HepG2 (cell line): ENCODE data around the gene NBPF3. TPM values are rescaled to one million over a fixed set of nuclear protein-coding genes. Genes with fewer than 3 reads are reported as not detected.
A peak's percentile ranks its signal among the peaks of the same experiment; 100 is the strongest.

Experiments used
- ATAC-seq: fragments of 200-7000 bp; cut with Tn5 transposase; 3 replicates; pipeline ENCODE4 v1.9.1; 2020; ENCODE audit warnings: mild to moderate bottlenecking, moderate library complexity
- BruUV-seq: library from RNA; stranded (reverse); fragments of 400-500 nt; replicated peaks from 2 replicates; lab custom pipeline; 2021; lab: Mats Ljungman, UMichigan
- CTCF ChIA-PET: fragments of 300-600 bp; formaldehyde crosslinking; extraction: SDS; loops from one replicate; lab custom pipeline; 2021; ENCODE audit warnings: low total read pairs, inconsistent platforms, low intra/inter-chr PET ratio; lab: Yijun Ruan, JAX
- POLR2A ChIA-PET: fragments of 350-600 bp; sonication (Branson Sonifier 250); formaldehyde crosslinking; loops from one replicate; lab custom pipeline; 2020; ENCODE audit warnings: antibody characterized with exemption, inconsistent platforms; lab: Yijun Ruan, JAX
- DNase-seq: peaks from one replicate; pipeline ENCODE4 v3.0.0-alpha.2; 2015; ENCODE audit warnings: low spot score
- FAIRE-seq: peaks from 3 replicates; lab custom pipeline; 2011; peaks lifted over from hg19 to GRCh38; lab: Jason Lieb, UNC
- H2AFZ ChIP-seq: one replicate; pipeline ENCODE4 v1.6.1; 2011; ENCODE audit warnings: low read length, inconsistent platforms
- H3K27ac ChIP-seq: fragments of 300-600 bp; 3 replicates; pipeline ENCODE4 v1.8.0; 2011; ENCODE audit warnings: mixed run types, mild to moderate bottlenecking, mixed read lengths, low read length, inconsistent platforms; ENCODE audit not compliant: insufficient read depth; ENCODE audit errors: extremely low read length
- H3K27me3 ChIP-seq, 2 experiments: fragments of 200-600 bp in 1 of 2; 2 replicates in 1 of 2; 3 replicates in 1 of 2; pipeline versions ENCODE4 v1.6.0 to v1.8.0; 2011; ENCODE audit warnings: low read length in 2 of 2, mild to moderate bottlenecking in 2 of 2, moderate library complexity in 2 of 2, inconsistent platforms in 1 of 2; ENCODE audit not compliant: insufficient read depth in 2 of 2, control insufficient read depth in 1 of 2
- H3K36me3 ChIP-seq, 2 experiments: fragments of 200-600 bp in 1 of 2; replicated peaks in 1 of 2; 2 replicates in 1 of 2; 3 replicates in 1 of 2; pipeline versions ENCODE4 v1.5.1 to v1.8.0; 2011; ENCODE audit warnings: low read length in 2 of 2, inconsistent platforms in 1 of 2; ENCODE audit not compliant: insufficient read depth in 2 of 2, control insufficient read depth in 1 of 2
- H3K4me1 ChIP-seq: 2 replicates; pipeline ENCODE4 v1.5.1; 2012; ENCODE audit warnings: low read length, inconsistent platforms; ENCODE audit not compliant: insufficient read depth
- H3K4me2 ChIP-seq: 2 replicates; pipeline ENCODE4 v1.6.0; 2011; ENCODE audit warnings: low read depth, low read length, inconsistent platforms
- H3K4me3 ChIP-seq, 3 experiments: fragments of 200-600 bp in 1 of 3; sonication (generic), shearing (Covaris generic) in 1 of 3; replicated peaks in 1 of 3; 2 replicates each; pipeline ENCODE4 v1.5.1; 2011 to 2016; ENCODE audit warnings: low read length in 3 of 3, inconsistent platforms in 2 of 3, low read depth in 2 of 3, mild to moderate bottlenecking in 2 of 3, control low read depth in 1 of 3, mixed read lengths in 1 of 3; ENCODE audit not compliant: insufficient read depth in 1 of 3
- H3K79me2 ChIP-seq: one replicate; pipeline ENCODE4 v1.6.1; 2011; ENCODE audit warnings: low read length, inconsistent platforms; ENCODE audit not compliant: insufficient read depth
- H3K9ac ChIP-seq: 2 replicates; pipeline ENCODE4 v1.6.0; 2011; ENCODE audit warnings: mild to moderate bottlenecking, low read depth, low read length, inconsistent platforms; ENCODE audit not compliant: insufficient read depth
- H3K9me3 ChIP-seq: 2 replicates; pipeline ENCODE4 v1.5.1; 2012; ENCODE audit warnings: mild to moderate bottlenecking, low read length
- H4K20me1 ChIP-seq: 2 replicates; pipeline ENCODE4 v1.6.0; 2011; ENCODE audit warnings: inconsistent platforms, mild to moderate bottlenecking, low read length, moderate library complexity; ENCODE audit not compliant: insufficient read depth
- HNRNPLL ChIP-seq: fragments of 200-400 bp; formaldehyde crosslinking; IDR thresholded peaks from 2 replicates; pipeline ENCODE4 v1.6.1; 2017; ENCODE audit warnings: mild to moderate bottlenecking, low read depth, low read length; ENCODE audit not compliant: poor library complexity, severe bottlenecking
- KMT2A ChIP-seq: sonication (generic); formaldehyde crosslinking; IDR thresholded peaks from 2 replicates; pipeline ENCODE4 v1.4.0; 2020; ENCODE audit warnings: missing genetic modification reagents
- SAP130 ChIP-seq: IDR thresholded peaks from 2 replicates; pipeline ENCODE4 v1.6.1; 2016; ENCODE audit warnings: low read depth
- ZBTB25 ChIP-seq: IDR thresholded peaks from 2 replicates; pipeline ENCODE4 v1.6.1; 2018; ENCODE audit warnings: missing genetic modification reagents
- ZFX ChIP-seq: sonication (generic); formaldehyde crosslinking; IDR thresholded peaks from 2 replicates; pipeline ENCODE4 v1.4.0; 2020; ENCODE audit warnings: mild to moderate bottlenecking, low read depth, missing genetic modification reagents, moderate library complexity
- ZNF205 ChIP-seq: IDR thresholded peaks from 2 replicates; pipeline ENCODE4 v1.6.1; 2018; ENCODE audit warnings: missing biosample characterization, missing genetic modification reagents
- ZNF3 ChIP-seq: IDR thresholded peaks from 2 replicates; pipeline ENCODE4 v1.7.0; 2017; ENCODE audit warnings: inconsistent platforms
- ZNF784 ChIP-seq: sonication (generic); formaldehyde crosslinking; IDR thresholded peaks from 2 replicates; pipeline ENCODE4 v1.5.1; 2020; ENCODE audit warnings: missing genetic modification reagents, mild to moderate bottlenecking, borderline replicate concordance
- ZNF878 ChIP-seq: sonication (generic); formaldehyde crosslinking; IDR thresholded peaks from 2 replicates; pipeline ENCODE4 v1.8.1; 2023; ENCODE audit warnings: mild to moderate bottlenecking, missing genetic modification reagents, moderate library complexity
- whole genome bisulfite sequencing: methylation state at CpG from one replicate; pipeline ENCODE4 v1.1.6; 2017; ENCODE audit warnings: low lambda C conversion rate; 5-methylcytosine and 5-hydroxymethylcytosine counted together
- in situ Hi-C: cut with HindIII; loops from 2 replicates; pipeline ENCODE4 v1.10.0; 2017; ENCODE audit warnings: low pct_unique_long_range_greater_than_20kb; ENCODE audit not compliant: extremely low pct_ligation_motif_present
- intact Hi-C: fragments of 100-400 bp; cut with micrococcal nuclease; formaldehyde crosslinking; loops from one replicate; pipeline ENCODE4 v1.10.0; 2022; ENCODE audit not compliant: unreplicated experiment
- polyA plus RNA-seq, 8 experiments: library from polyadenylated mRNA; depleted of rRNA in 3 of 8; stranded (reverse) in 7 of 8; unstranded in 1 of 8; fragments of >200 nt; fragmentation: Illumina TruSeq in 4 of 8; extraction: Trizol in 4 of 8; gene quantifications; 2 replicates each; pipeline versions ENCODE4 v1.2.1 to v1.2.3, GENCODE V29; 2011 to 2016; ENCODE audit warnings: low read depth in 4 of 8, missing spikeins in 1 of 8, mixed read lengths in 1 of 8; ENCODE audit not compliant: insufficient read depth in 1 of 8
- total RNA-seq, 5 experiments: library from RNA; depleted of rRNA; stranded (reverse); fragments of >200 nt; fragmentation: Illumina TruSeq; extraction: Trizol; gene quantifications; 2 replicates each; pipeline ENCODE4 v1.2.3, GENCODE V29; 2016; ENCODE audit warnings: low read depth in 1 of 5
- TF ChIP-seq, protein P1 (sequence below): sonication (generic); formaldehyde crosslinking; IDR thresholded peaks from 2 replicates; pipeline ENCODE4 v1.5.0; 2020; ENCODE audit warnings: mild to moderate bottlenecking, missing genetic modification reagents, borderline replicate concordance
- TF ChIP-seq, protein P2 (sequence below): sonication (generic); formaldehyde crosslinking; IDR thresholded peaks from 2 replicates; pipeline ENCODE4 v1.5.1; 2020; ENCODE audit warnings: mild to moderate bottlenecking, missing genetic modification reagents, moderate library complexity

Gene NBPF3
- total and polyA plus RNA-seq, 2 of the 13 experiments (the other 11 are each of a cell fraction or from before 2014, with no cell fraction given): 3.5 to 4.9 TPM

DNA sequence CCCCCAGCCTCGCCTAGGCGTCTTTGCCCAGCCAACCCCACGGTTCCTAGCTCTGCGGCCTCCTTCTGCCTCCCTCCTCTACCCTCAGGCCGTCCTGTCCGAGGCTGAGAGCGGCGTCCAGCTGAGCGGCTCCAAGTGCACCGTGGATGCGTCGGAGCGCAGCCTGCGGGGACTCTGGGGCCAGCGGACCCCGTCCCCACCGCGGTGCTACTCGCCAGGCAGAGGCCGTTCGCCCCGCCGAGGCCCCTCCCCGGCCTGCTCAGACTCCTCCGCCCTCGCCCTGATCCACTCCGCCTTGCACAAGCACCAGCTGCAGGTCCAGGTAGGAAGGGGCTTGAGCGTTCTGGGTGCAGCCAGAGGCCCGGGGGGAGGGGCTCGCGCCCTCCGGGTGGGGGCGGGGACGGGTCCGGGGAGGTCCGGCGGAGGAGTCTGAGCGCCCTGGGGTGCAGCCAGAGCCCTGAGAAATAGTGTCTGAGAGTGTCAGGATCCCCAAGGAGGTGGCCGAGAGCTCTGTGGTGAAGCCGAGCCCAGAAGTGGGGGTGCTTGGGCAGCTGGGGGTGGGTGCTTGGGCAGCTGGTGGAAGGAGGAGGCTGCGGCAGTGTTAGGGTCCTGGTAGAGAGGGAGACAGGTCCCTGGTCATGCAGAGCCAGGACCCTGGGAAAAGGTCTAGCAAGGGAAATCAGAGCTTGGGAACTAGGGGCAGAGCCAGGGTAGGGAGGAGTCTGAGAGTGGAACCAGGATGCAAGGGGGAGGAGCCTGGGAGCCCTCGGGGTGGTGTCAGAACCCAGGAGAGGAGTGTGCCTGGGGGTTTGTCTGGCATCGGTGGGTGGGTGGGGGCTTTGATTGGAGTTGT, 3.2 kb upstream of the NBPF3 start (continued):
- TF ChIP-seq, protein P1, sequence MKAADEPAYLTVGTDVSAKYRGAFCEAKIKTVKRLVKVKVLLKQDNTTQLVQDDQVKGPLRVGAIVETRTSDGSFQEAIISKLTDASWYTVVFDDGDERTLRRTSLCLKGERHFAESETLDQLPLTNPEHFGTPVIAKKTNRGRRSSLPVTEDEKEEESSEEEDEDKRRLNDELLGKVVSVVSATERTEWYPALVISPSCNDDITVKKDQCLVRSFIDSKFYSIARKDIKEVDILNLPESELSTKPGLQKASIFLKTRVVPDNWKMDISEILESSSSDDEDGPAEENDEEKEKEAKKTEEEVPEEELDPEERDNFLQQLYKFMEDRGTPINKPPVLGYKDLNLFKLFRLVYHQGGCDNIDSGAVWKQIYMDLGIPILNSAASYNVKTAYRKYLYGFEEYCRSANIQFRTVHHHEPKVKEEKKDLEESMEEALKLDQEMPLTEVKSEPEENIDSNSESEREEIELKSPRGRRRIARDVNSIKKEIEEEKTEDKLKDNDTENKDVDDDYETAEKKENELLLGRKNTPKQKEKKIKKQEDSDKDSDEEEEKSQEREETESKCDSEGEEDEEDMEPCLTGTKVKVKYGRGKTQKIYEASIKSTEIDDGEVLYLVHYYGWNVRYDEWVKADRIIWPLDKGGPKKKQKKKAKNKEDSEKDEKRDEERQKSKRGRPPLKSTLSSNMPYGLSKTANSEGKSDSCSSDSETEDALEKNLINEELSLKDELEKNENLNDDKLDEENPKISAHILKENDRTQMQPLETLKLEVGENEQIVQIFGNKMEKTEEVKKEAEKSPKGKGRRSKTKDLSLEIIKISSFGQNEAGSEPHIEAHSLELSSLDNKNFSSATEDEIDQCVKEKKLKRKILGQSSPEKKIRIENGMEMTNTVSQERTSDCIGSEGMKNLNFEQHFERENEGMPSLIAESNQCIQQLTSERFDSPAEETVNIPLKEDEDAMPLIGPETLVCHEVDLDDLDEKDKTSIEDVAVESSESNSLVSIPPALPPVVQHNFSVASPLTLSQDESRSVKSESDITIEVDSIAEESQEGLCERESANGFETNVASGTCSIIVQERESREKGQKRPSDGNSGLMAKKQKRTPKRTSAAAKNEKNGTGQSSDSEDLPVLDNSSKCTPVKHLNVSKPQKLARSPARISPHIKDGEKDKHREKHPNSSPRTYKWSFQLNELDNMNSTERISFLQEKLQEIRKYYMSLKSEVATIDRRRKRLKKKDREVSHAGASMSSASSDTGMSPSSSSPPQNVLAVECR: 0 out of 2 replicates have a peak, but pooled peaks have one; percentile 11
- TF ChIP-seq ZFX (CRISPR knock-in tag): 0 out of 2 replicates have a peak, but pooled peaks have one; percentile 13
- peak; percentile 16; the same call in 1 of the 2 replicates for TF ChIP-seq SAP130
- peak; percentile 26 for TF ChIP-seq HNRNPLL

GRCh38 chr1:21437341-21437640, 2.6 kb upstream of the NBPF3 start:
- H3K4me2 ChIP-seq: peak overlapping the region; percentile 85
- ChIA-PET CTCF (no interaction called here), POLR2A (interaction anchor here (0.6 kb wide), 1 partner anchor 137 kb away, joined by 3 read pairs; no protein-coding TSS in a partner anchor)
- H3K9me3 ChIP-seq: no peaks in the 10 kb centered on the region
- peaks cover 3% of the 10 kb centered on the region for H3K79me2 ChIP-seq
- H4K20me1 ChIP-seq: no peaks in the 10 kb centered on the region
- 62% methylated on average over 13 of the region's 15 CpGs for WGBS
- ATAC-seq (no peak), FAIRE-seq (no peak), DNase-seq (no peak)
- H3K36me3 ChIP-seq: no peaks in the 10 kb centered on the region
- no peak overlapping the region for H2AFZ ChIP-seq
- H3K4me3 ChIP-seq: peak overlapping the region; percentile 5 to 71 (median 60); a peak in 4 of 6 replicates
- in situ Hi-C loops: no loop called here
- no TSS peak for BruUV-seq
- peaks cover 1 to 26% of the 10 kb centered on the region in 2 experiments for H3K27me3 ChIP-seq
- no peak overlapping the region for H3K27ac ChIP-seq
- intact Hi-C loops: no loop called here
- peaks cover 40% of the 10 kb centered on the region for H3K4me1 ChIP-seq
- H3K9ac ChIP-seq: no peak overlapping the region
- TF ChIP-seq ZNF878 (CRISPR knock-in tag) (no peak), ZNF3 (no peak), ZNF784 (CRISPR knock-in tag) (no peak), ZBTB25 (CRISPR knock-in tag) (no peak), ZNF205 (no peak), KMT2A (CRISPR knock-in tag) (no peak)
- TF ChIP-seq, protein P2, sequence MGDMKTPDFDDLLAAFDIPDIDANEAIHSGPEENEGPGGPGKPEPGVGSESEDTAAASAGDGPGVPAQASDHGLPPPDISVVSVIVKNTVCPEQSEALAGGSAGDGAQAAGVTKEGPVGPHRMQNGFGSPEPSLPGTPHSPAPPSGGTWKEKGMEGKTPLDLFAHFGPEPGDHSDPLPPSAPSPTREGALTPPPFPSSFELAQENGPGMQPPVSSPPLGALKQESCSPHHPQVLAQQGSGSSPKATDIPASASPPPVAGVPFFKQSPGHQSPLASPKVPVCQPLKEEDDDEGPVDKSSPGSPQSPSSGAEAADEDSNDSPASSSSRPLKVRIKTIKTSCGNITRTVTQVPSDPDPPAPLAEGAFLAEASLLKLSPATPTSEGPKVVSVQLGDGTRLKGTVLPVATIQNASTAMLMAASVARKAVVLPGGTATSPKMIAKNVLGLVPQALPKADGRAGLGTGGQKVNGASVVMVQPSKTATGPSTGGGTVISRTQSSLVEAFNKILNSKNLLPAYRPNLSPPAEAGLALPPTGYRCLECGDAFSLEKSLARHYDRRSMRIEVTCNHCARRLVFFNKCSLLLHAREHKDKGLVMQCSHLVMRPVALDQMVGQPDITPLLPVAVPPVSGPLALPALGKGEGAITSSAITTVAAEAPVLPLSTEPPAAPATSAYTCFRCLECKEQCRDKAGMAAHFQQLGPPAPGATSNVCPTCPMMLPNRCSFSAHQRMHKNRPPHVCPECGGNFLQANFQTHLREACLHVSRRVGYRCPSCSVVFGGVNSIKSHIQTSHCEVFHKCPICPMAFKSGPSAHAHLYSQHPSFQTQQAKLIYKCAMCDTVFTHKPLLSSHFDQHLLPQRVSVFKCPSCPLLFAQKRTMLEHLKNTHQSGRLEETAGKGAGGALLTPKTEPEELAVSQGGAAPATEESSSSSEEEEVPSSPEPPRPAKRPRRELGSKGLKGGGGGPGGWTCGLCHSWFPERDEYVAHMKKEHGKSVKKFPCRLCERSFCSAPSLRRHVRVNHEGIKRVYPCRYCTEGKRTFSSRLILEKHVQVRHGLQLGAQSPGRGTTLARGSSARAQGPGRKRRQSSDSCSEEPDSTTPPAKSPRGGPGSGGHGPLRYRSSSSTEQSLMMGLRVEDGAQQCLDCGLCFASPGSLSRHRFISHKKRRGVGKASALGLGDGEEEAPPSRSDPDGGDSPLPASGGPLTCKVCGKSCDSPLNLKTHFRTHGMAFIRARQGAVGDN (CRISPR knock-in tag): peak; percentile 52; the same call in 1 of the 2 replicates
